SK-N-SH treated with all-trans-retinoic acid at 6 μM for 48 hours (cell line): Measurements from ENCODE around the gene UBE2S.

Experiments used
- ATAC-seq: fragments of 200-7000 bp; cut with Tn5 transposase; 3 replicates; pipeline ENCODE4 v1.9.1; 2020; ENCODE audit warnings: mild to moderate bottlenecking, moderate library complexity
- ARNTL ChIP-seq: fragments of 450-650 bp; formaldehyde crosslinking; IDR thresholded peaks from 2 replicates; pipeline ENCODE4 v1.5.0; 2020; ENCODE audit warnings: low read depth, mild to moderate bottlenecking, moderate library complexity, borderline replicate concordance
- BACH2 ChIP-seq: fragments of 250-450 bp; sonication (Bioruptor Pico); IDR thresholded peaks from 2 replicates; pipeline ENCODE4 v1.9.0; 2021; ENCODE audit warnings: mild to moderate bottlenecking, borderline replicate concordance
- CREB5 ChIP-seq: fragments of 250-450 bp; sonication (Bioruptor Pico); IDR thresholded peaks from 2 replicates; pipeline ENCODE4 v1.5.1; 2020; ENCODE audit warnings: low read depth, mild to moderate bottlenecking, moderate library complexity
- CSDC2 ChIP-seq: fragments of 250-450 bp; sonication (Bioruptor Pico); IDR thresholded peaks from 2 replicates; pipeline ENCODE4 v1.5.0; 2020; ENCODE audit warnings: mild to moderate bottlenecking, moderate library complexity
- GLIS3 ChIP-seq: fragments of 250-450 bp; sonication (Bioruptor Pico); IDR thresholded peaks from 2 replicates; pipeline ENCODE4 v1.5.0; 2020; ENCODE audit warnings: mild to moderate bottlenecking, moderate library complexity
- ISL1 ChIP-seq: fragments of 250-450 bp; sonication (Bioruptor Pico); IDR thresholded peaks from 2 replicates; pipeline ENCODE4 v2.1.2; 2022; ENCODE audit warnings: mild to moderate bottlenecking, moderate library complexity
- OSR1 ChIP-seq: fragments of 250-450 bp; sonication (Bioruptor Pico); IDR thresholded peaks from 2 replicates; pipeline ENCODE4 v1.8.0; 2022; ENCODE audit warnings: moderate library complexity, mild to moderate bottlenecking, inconsistent platforms
- PATZ1 ChIP-seq: fragments of 250-450 bp; sonication (Bioruptor Pico); IDR thresholded peaks from 2 replicates; pipeline ENCODE4 v1.8.0; 2020; ENCODE audit warnings: mild to moderate bottlenecking, moderate library complexity, borderline replicate concordance
- POU6F1 ChIP-seq: fragments of 250-450 bp; sonication (Bioruptor Pico); IDR thresholded peaks from 2 replicates; pipeline ENCODE4 v1.8.0; 2021; ENCODE audit warnings: low read depth, mild to moderate bottlenecking, moderate library complexity, borderline replicate concordance
- PPARA ChIP-seq: fragments of 250-450 bp; sonication (Bioruptor Pico); IDR thresholded peaks from 2 replicates; pipeline ENCODE4 v1.5.0; 2020; ENCODE audit warnings: mild to moderate bottlenecking, borderline replicate concordance
- SNAI2 ChIP-seq: fragments of 250-450 bp; sonication (Bioruptor Pico); IDR thresholded peaks from 2 replicates; pipeline ENCODE4 v1.5.0; 2020; ENCODE audit warnings: mild to moderate bottlenecking, moderate library complexity
- TCF4 ChIP-seq: fragments of 250-450 bp; sonication (Bioruptor Pico); IDR thresholded peaks from 2 replicates; pipeline ENCODE4 v1.8.0; 2021; ENCODE audit warnings: mild to moderate bottlenecking, moderate library complexity, borderline replicate concordance
- TOX ChIP-seq: fragments of 250-450 bp; sonication (Bioruptor Pico); IDR thresholded peaks from 2 replicates; pipeline ENCODE4 v1.8.0; 2021; ENCODE audit warnings: mild to moderate bottlenecking, moderate library complexity, borderline replicate concordance
- TSHZ2 ChIP-seq: fragments of 250-450 bp; sonication (Bioruptor Pico); IDR thresholded peaks from 2 replicates; pipeline ENCODE4 v1.5.0; 2020; ENCODE audit warnings: mild to moderate bottlenecking, moderate library complexity
- ZFP3 ChIP-seq: fragments of 250-450 bp; sonication (Bioruptor Pico); IDR thresholded peaks from 2 replicates; pipeline ENCODE4 v1.5.0; 2020; ENCODE audit warnings: mild to moderate bottlenecking, moderate library complexity
- ZFP30 ChIP-seq: fragments of 450-650 bp; formaldehyde crosslinking; IDR thresholded peaks from 2 replicates; pipeline ENCODE4 v1.5.0; 2022; ENCODE audit warnings: mild to moderate bottlenecking, moderate library complexity
- ZNF565 ChIP-seq: fragments of 450-650 bp; formaldehyde crosslinking; conservative IDR thresholded peaks from 2 replicates; pipeline ENCODE4 v1.5.0; 2020; ENCODE audit warnings: low read depth, mild to moderate bottlenecking, moderate library complexity
- ZNF70 ChIP-seq: fragments of 450-650 bp; formaldehyde crosslinking; IDR thresholded peaks from 2 replicates; pipeline ENCODE4 v1.5.0; 2020; ENCODE audit warnings: mild to moderate bottlenecking, moderate library complexity

UBE2S gene

GRCh38 chr19:55365964-55366363 lies 41.6 kb downstream of the UBE2S start (continued):
- TF ChIP-seq TSHZ2 (CRISPR knock-in tag) = no peak

GRCh38 chr19:55365245-55365644 lies 42.3 kb downstream of the UBE2S start:
- no peak for ATAC-seq

GRCh38 chr19:55362990-55363716 lies 44.4 kb downstream of the UBE2S start, which contains the start of gene GARIN5B:
GARIN5B (minus strand) TSS chr19:55363260; CDS start chr19:55363066, 194 bp downstream.
- TF ChIP-seq ZFP30 (CRISPR knock-in tag) (no peak), POU6F1 (CRISPR knock-in tag) (no peak), SNAI2 (CRISPR knock-in tag) (no peak), ZNF565 (no peak), ISL1 (CRISPR knock-in tag) (no peak), PPARA (CRISPR knock-in tag) (no peak), ZNF70 (CRISPR knock-in tag) (no peak), PATZ1 (CRISPR knock-in tag) (no peak), GLIS3 (CRISPR knock-in tag) (no peak), BACH2 (no peak), OSR1 (CRISPR knock-in tag) (no peak), CREB5 (CRISPR knock-in tag) (no peak), ARNTL (CRISPR knock-in tag) (no peak)
- ATAC-seq = no peak; the same call in 2 of the 3 replicates

More at GRCh38 chr19:55365245-55365644, 42.3 kb downstream of the UBE2S start:
- no peak for TF ChIP-seq GLIS3 (CRISPR knock-in tag)
- no peak for TF ChIP-seq TOX
- no peak for TF ChIP-seq ZNF565
- no peak for TF ChIP-seq ZFP3 (CRISPR knock-in tag)
- no peak for TF ChIP-seq OSR1 (CRISPR knock-in tag)
- no peak for TF ChIP-seq ZNF70 (CRISPR knock-in tag)
- TF ChIP-seq PATZ1 (CRISPR knock-in tag) = no peak
- no peak for TF ChIP-seq TCF4 (CRISPR knock-in tag)
- TF ChIP-seq PPARA (CRISPR knock-in tag) = no peak
- TF ChIP-seq ISL1 (CRISPR knock-in tag) = no peak
- no peak for TF ChIP-seq CSDC2 (CRISPR knock-in tag)
